Measurements from ENCODE around the gene TRIM10. TPM values are rescaled to one million over a fixed set of nuclear protein-coding genes. Genes with fewer than 3 reads are reported as not detected.
A peak's percentile ranks its signal among the peaks of the same experiment; 100 is the strongest.

The TRIM10 gene
- total RNA-seq, 3 donors from 2014 or later (not counting 1 experiment from before 2014, with no cell fraction given): not detected

DNA sequence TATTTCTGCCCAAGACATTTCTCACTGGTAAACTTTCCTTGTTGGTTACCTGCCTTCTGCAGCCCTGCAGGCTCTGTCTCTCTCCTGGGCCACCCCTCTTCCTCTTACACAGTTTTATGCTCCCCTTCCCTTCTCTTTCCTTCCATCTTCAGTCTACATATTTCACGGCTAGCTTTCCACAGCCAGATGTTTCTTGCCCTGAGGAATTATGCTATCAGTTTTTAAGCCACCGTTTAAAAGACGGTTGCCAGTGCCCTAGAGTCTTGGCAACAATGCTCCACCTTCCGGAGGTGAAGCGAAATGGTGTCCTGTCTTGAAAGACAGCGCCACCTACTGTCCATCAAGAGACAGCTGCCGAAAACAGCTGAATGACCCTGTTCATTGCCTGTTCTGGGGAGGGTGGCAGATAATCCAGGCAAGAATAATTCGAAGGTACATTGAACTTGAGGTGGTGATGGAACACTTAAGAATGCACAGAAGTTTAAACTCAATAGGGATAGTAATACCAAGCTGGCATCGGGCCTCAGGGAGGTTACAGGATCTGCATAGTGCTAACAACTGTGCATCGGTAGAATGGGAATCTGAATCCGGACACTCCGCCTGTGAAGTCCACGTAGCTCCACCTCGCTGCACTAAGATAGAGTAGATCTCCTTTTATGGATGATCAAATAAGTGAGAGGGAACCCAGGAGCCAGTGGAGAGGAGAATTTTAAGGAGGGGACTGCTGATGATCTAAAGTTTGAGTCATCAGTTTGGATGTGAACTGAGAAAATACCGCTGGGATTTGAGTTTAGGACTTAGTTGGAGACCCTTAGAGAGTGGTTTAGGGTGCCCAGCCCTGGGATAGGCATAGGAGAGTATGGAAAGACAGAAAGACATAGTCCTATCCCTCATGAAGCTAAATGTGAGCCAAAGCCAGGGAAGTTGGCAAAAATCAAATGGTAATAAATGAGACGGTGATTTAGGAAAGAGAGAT is 29.8 kb downstream of the TRIM10 start:
- TF ChIP-seq CTCF (IDR thresholded peaks at IDR 0.05): peak; percentile 100
- Histone ChIP-seq H3K9me3 (ENCODE audit: control insufficient read depth, insufficient read depth, low read length) (no peaks in the 10 kb centered on the region), H3K27ac (ENCODE audit: low read length) (no peak overlapping the region), H3K27me3 (ENCODE audit: control insufficient read depth, insufficient read depth, low read length) (peaks cover 26% of the 10 kb centered on the region), H3K4me1 (ENCODE audit: control insufficient read depth, insufficient read depth, low read length) (peaks cover 4% of the 10 kb centered on the region), H3K4me3 (ENCODE audit: low read length) (no peak overlapping the region), H3K36me3 (ENCODE audit: control insufficient read depth, insufficient read depth, low read length) (no peaks in the 10 kb centered on the region)
- ATAC-seq: peak; percentile 95 to 99 (median 98)
- H3K9me3 Mint-ChIP-seq: no peaks in the 10 kb centered on the region
- no peak overlapping the region for H3K4me3 Mint-ChIP-seq
- H3K4me1 Mint-ChIP-seq: peaks cover 5 to 7% of the 10 kb centered on the region in 2 donors
- DNase-seq: peak; percentile 36 to 94
- H3K27me3 Mint-ChIP-seq (ENCODE audit: low read depth in 2 of 2): peaks cover 48 to 68% of the 10 kb centered on the region in 2 donors
- 37% methylated on average over 16 of the region's 16 CpGs for WGBS (ENCODE audit: insufficient coverage)
- no peak overlapping the region for H3K27ac Mint-ChIP-seq
- intact Hi-C loops (cut with micrococcal nuclease): loop anchor here (1.0 to 2.0 kb wide), 2 partner anchors 28 to 282 kb away; no protein-coding TSS in a partner anchor
- no peaks in the 10 kb centered on the region for H3K36me3 Mint-ChIP-seq

GRCh38 chr6:30130179-30130679 is 30.8 kb downstream of the TRIM10 start:
- Mint-ChIP-seq H3K27ac (no peak overlapping the region), H3K4me3 (no peak overlapping the region), H3K27me3 (ENCODE audit: low read depth in 2 of 2) (peaks cover 56 to 77% of the 10 kb centered on the region in 2 donors), H3K36me3 (no peaks in the 10 kb centered on the region), H3K4me1 (peaks cover 5 to 7% of the 10 kb centered on the region in 2 donors), H3K9me3 (no peaks in the 10 kb centered on the region)
- H3K36me3 ChIP-seq (ENCODE audit: control insufficient read depth, insufficient read depth, low read length): no peaks in the 10 kb centered on the region
- WGBS (ENCODE audit: insufficient coverage): 84% methylated on average over 3 of the region's 4 CpGs
- no peak overlapping the region for H3K27ac ChIP-seq (ENCODE audit: low read length)
- peaks cover 26% of the 10 kb centered on the region for H3K27me3 ChIP-seq (ENCODE audit: control insufficient read depth, insufficient read depth, low read length)
- no peaks in the 10 kb centered on the region for H3K9me3 ChIP-seq (ENCODE audit: control insufficient read depth, insufficient read depth, low read length)
- ATAC-seq: no peak
- H3K4me1 ChIP-seq (ENCODE audit: control insufficient read depth, insufficient read depth, low read length): peaks cover 4% of the 10 kb centered on the region
- H3K4me3 ChIP-seq (ENCODE audit: low read length): no peak overlapping the region
- TF ChIP-seq CTCF (IDR thresholded peaks at IDR 0.05): no peak
- intact Hi-C loops (cut with micrococcal nuclease): loop anchor here (2.0 kb wide), 1 partner anchor 281 kb away; no protein-coding TSS in a partner anchor
- DNase-seq: no peak

DNA sequence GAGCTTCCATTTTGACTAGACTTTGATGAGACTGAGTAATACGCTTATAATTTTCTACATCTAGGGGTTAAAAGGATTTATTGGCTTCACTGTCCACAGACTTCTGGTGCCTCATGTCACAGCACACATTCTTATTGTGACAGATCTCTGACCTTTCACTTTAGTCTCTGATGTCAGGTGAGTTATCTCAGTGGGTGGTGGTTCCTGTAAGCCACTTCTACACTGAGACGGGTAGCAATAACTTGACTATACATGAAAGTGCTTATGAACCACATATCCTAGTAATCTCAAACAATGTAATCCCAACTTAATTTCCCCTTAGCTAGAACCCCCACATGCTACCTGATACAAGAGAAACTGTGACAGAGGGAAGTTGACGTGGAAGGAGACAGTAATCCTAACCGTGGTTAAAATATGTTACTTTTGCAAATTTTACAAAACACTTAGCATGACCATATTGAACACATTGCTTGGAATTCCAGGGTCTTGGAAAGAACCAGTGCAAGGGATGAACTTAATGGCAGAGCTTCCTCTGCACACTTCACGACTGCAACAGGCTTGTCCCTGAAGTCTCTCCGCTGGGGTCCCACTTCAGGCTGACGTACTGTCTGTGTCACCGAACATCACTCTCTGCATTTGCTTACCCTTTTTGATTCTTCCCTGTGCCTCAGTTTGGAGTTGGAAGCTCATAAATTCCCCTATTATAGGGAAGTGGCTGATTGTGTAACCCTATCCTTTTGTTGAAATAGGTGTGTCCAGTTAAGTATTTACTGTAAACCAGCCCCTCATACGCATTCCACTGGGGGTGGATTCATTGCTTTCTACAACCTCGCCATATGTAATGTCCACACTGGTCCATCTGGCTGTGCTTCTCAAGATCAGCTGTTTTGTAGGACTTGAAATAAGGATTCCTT is 31.5 kb downstream of the TRIM10 start:
- Mint-ChIP-seq H3K4me3 (no peak overlapping the region), H3K36me3 (no peaks in the 10 kb centered on the region), H3K9me3 (no peaks in the 10 kb centered on the region), H3K27me3 (ENCODE audit: low read depth in 2 of 2) (peaks cover 57 to 77% of the 10 kb centered on the region in 2 donors), H3K4me1 (peaks cover 5 to 7% of the 10 kb centered on the region in 2 donors), H3K27ac (no peak overlapping the region)
- DNase-seq: no peak
- Histone ChIP-seq H3K4me3 (ENCODE audit: low read length) (no peak overlapping the region), H3K36me3 (ENCODE audit: control insufficient read depth, insufficient read depth, low read length) (no peaks in the 10 kb centered on the region), H3K9me3 (ENCODE audit: control insufficient read depth, insufficient read depth, low read length) (no peaks in the 10 kb centered on the region), H3K27me3 (ENCODE audit: control insufficient read depth, insufficient read depth, low read length) (peaks cover 26% of the 10 kb centered on the region), H3K4me1 (ENCODE audit: control insufficient read depth, insufficient read depth, low read length) (peaks cover 4% of the 10 kb centered on the region), H3K27ac (ENCODE audit: low read length) (no peak overlapping the region)
- intact Hi-C loops (cut with micrococcal nuclease): loop anchor here (2.0 kb wide), 1 partner anchor 281 kb away; no protein-coding TSS in a partner anchor
- 88% methylated on average over 9 of the region's 10 CpGs for WGBS (ENCODE audit: insufficient coverage)
- no peak for TF ChIP-seq CTCF (IDR thresholded peaks at IDR 0.05)
- ATAC-seq: no peak
